Transverse colon (tissue), 4 donors: ENCODE results near the gene SDHB. TPM values are rescaled to one million over a fixed set of nuclear protein-coding genes. Genes with fewer than 3 reads are reported as not detected.
A peak's percentile ranks its signal among the peaks of the same experiment; 100 is the strongest.

Experiments used
- DNase-seq: peaks from one replicate; pipeline ENCODE4 v3.0.0-alpha.2; 2019
- H3K27ac ChIP-seq, 4 donors: fragments of 200-600 bp; sonication (generic); 2 replicates each; pipeline ENCODE4 v1.5.1; 2016 to 2018; ENCODE audit warnings: inconsistent platforms in 4 of 4
- H3K27me3 ChIP-seq: fragments of 200-600 bp; sonication (generic); 2 replicates; pipeline ENCODE4 v1.5.1; 2017; ENCODE audit warnings: inconsistent platforms
- H3K36me3 ChIP-seq, 4 donors: fragments of 200-600 bp; sonication (generic); 2 replicates each; pipeline ENCODE4 v1.5.1; 2017 to 2019; ENCODE audit warnings: inconsistent platforms in 4 of 4
- H3K4me1 ChIP-seq, 4 donors: fragments of 200-600 bp; sonication (generic); 2 replicates each; pipeline ENCODE4 v1.5.1; 2017 to 2020; ENCODE audit warnings: inconsistent platforms in 4 of 4
- H3K4me3 ChIP-seq, 4 donors: fragments of 200-600 bp; sonication (generic); 1 replicate in 1 of 4; 2 replicates in 3 of 4; pipeline versions ENCODE4 v1.5.1 to v1.6.1; 2017 to 2019; ENCODE audit warnings: inconsistent platforms in 4 of 4
- H3K9me3 ChIP-seq, 2 donors: fragments of 200-600 bp; sonication (generic); 2 replicates each; pipeline ENCODE4 v1.5.1; 2017 to 2019; ENCODE audit warnings: inconsistent platforms in 2 of 2
- EP300 ChIP-seq: sonication (generic); formaldehyde crosslinking; IDR thresholded peaks from one replicate; pipeline ENCODE4 v1.6.1; 2017; ENCODE audit warnings: antibody characterized with exemption, low read depth
- POLR2A ChIP-seq: fragments of 450-650 bp; IDR thresholded peaks from one replicate; pipeline ENCODE4 v1.6.1; 2016; ENCODE audit warnings: antibody characterized with exemption, mild to moderate bottlenecking, moderate library complexity
- POLR2AphosphoS5 ChIP-seq, 3 donors: sonication (generic); formaldehyde crosslinking; IDR thresholded peaks; one replicate each; pipeline ENCODE4 v1.6.1; 2016; ENCODE audit warnings: antibody characterized with exemption in 3 of 3
- WGBS, 2 donors: methylation state at CpG; one replicate each; pipeline ENCODE4 v1.1.5; 2018; ENCODE audit warnings: low coverage in 1 of 2; 5-methylcytosine and 5-hydroxymethylcytosine counted together
- in situ Hi-C, 4 donors: fragments of 200-750 bp; cut with MboI; loops; one replicate each; pipeline versions ENCODE4 v1.15.0 to v1.15.1; 2017; ENCODE audit warnings: low sequenced_read_pairs in 3 of 4, low pct_ligation_motif_present in 1 of 4, low pct_unique_long_range_greater_than_20kb in 1 of 4
- intact Hi-C: fragments of 100-400 bp; cut with DNase I; formaldehyde crosslinking; loops from one replicate; pipeline ENCODE4 v1.15.1; 2023; ENCODE audit warnings: low total_unique reads
- total RNA-seq, 4 donors: library from RNA; depleted of rRNA; stranded (reverse); fragments of >200 nt; gene quantifications; one replicate each; pipeline ENCODE4 v1.1.0, GENCODE V29; 2016
- TF ChIP-seq, protein P1 (sequence below), 5 experiments: fragments of 200-600 bp in 3 of 5; fragments of 450-650 bp in 2 of 5; sonication (generic) in 3 of 5; IDR thresholded peaks; 1 replicate in 2 of 5; 2 replicates in 3 of 5; pipeline ENCODE4 v1.5.1; 2016 to 2017; ENCODE audit warnings: antibody characterized with exemption in 5 of 5, inconsistent platforms in 3 of 5, mild to moderate bottlenecking in 2 of 5, moderate library complexity in 1 of 5

The SDHB gene
- total RNA-seq, 4 donors from 2014 or later: 98.7 to 266 (median 153) TPM

GRCh38 chr1:17098446-17099317 lies 44.9 kb upstream of the SDHB start:
- Histone ChIP-seq H3K27me3 (no peaks in the 10 kb centered on the region), H3K27ac (peak overlapping the region in 3 of 4 donors; percentile 5 to 41 (median 26)), H3K4me3 (no peak overlapping the region), H3K4me1 (peaks cover 0 to 18% (median 2%) of the 10 kb centered on the region in 4 donors), H3K36me3 (no peaks in the 10 kb centered on the region), H3K9me3 (no peaks in the 10 kb centered on the region)
- no peak for TF ChIP-seq POLR2A
- TF ChIP-seq, protein P1, sequence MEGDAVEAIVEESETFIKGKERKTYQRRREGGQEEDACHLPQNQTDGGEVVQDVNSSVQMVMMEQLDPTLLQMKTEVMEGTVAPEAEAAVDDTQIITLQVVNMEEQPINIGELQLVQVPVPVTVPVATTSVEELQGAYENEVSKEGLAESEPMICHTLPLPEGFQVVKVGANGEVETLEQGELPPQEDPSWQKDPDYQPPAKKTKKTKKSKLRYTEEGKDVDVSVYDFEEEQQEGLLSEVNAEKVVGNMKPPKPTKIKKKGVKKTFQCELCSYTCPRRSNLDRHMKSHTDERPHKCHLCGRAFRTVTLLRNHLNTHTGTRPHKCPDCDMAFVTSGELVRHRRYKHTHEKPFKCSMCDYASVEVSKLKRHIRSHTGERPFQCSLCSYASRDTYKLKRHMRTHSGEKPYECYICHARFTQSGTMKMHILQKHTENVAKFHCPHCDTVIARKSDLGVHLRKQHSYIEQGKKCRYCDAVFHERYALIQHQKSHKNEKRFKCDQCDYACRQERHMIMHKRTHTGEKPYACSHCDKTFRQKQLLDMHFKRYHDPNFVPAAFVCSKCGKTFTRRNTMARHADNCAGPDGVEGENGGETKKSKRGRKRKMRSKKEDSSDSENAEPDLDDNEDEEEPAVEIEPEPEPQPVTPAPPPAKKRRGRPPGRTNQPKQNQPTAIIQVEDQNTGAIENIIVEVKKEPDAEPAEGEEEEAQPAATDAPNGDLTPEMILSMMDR (IDR thresholded peaks at IDR 0.05): no peak
- no peak for TF ChIP-seq EP300
- TF ChIP-seq POLR2AphosphoS5 (IDR thresholded peaks at IDR 0.05): no peak
- WGBS, 2 donors: 57 to 75% methylated on average over 5 to 12 of the region's 13 CpGs
- no peak for DNase-seq
- intact Hi-C loops: no loop called here
- in situ Hi-C loops: no loop called here

DNA sequence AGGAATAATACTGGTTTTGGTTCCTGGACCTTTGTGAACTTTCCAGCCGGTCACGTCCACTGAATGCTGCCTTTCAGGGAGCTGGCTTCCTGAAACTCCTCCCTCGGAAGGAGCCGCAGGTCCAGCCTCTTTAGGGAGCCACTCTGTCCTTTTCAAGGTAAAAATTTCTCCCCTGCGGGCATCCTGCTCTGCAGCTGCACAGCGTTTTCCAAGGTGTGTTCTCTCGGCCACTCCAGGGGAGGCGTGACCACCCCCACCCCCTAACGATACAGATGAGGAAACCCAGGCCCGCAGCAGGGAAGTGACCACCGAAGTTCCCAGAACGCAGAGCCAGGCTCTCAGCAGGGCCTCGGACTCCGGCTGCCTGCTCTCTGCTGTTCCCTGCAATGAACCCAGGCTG lies 44.0 kb upstream of the SDHB start:
- intact Hi-C loops: no loop called here
- Histone ChIP-seq H3K27ac (peak overlapping the region in 3 of 4 donors; percentile 5 to 41 (median 26)), H3K4me1 (peaks cover 0 to 18% (median 2%) of the 10 kb centered on the region in 4 donors), H3K4me3 (no peak overlapping the region), H3K36me3 (no peaks in the 10 kb centered on the region), H3K9me3 (no peaks in the 10 kb centered on the region), H3K27me3 (no peaks in the 10 kb centered on the region)
- in situ Hi-C loops: no loop called here
- TF ChIP-seq, protein P1 (IDR thresholded peaks at IDR 0.05): no peak
- TF ChIP-seq POLR2AphosphoS5 (IDR thresholded peaks at IDR 0.05): no peak
- no peak for DNase-seq
- WGBS, 2 donors: 31% methylated on average over 14 of the region's 14 CpGs; no CpG with 5 or more reads in 1 of the 2 donors

- peaks cover 0 to 2% (median 0%) of the 10 kb centered on the region in 4 donors for H3K36me3 ChIP-seq
- in situ Hi-C loops (no loop called here), intact Hi-C loops (no loop called here)
- no peak overlapping the region for H3K4me3 ChIP-seq
- no peak for DNase-seq
- no peak overlapping the region for H3K27ac ChIP-seq
- H3K4me1 ChIP-seq: peaks cover 0 to 18% (median 2%) of the 10 kb centered on the region in 4 donors
- no peaks in the 10 kb centered on the region for H3K27me3 ChIP-seq
- WGBS, 2 donors: 56% methylated on average over 6 of the region's 8 CpGs; no CpG with 5 or more reads in 1 of the 2 donors
- H3K9me3 ChIP-seq: no peaks in the 10 kb centered on the region
- TF ChIP-seq, protein P1 (IDR thresholded peaks at IDR 0.05): no peak
- TF ChIP-seq POLR2AphosphoS5 (IDR thresholded peaks at IDR 0.05) (no peak), EP300 (no peak), POLR2A (no peak)
Measured at GRCh38 chr1:17097147-17097546, 43.3 kb upstream of the SDHB start.

DNA sequence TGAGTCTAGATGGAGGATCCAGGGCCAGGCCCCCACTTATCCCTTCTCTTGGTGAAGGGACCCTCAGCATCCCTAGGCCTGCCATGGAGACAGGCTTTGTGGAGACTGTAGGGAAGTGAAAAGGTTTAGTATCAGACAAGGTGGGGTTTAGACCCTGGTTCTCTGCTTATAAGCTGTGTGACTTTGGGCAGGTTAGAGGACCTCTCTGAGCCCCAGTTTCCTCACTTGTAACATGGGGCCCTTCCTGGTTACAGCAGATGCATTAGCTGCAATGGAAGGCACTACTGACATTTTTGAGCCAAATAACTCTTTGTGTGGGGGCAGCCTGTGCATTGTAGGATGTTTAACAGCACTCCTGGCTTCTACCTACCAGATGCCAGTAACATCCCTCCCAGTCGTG lies 42.8 kb upstream of the SDHB start:
- Histone ChIP-seq H3K27me3 (no peaks in the 10 kb centered on the region), H3K4me3 (no peak overlapping the region), H3K27ac (no peak overlapping the region), H3K9me3 (no peaks in the 10 kb centered on the region), H3K4me1 (peaks cover 0 to 18% (median 2%) of the 10 kb centered on the region in 4 donors), H3K36me3 (peaks cover 0 to 6% (median 0%) of the 10 kb centered on the region in 4 donors)
- in situ Hi-C loops (no loop called here), intact Hi-C loops (no loop called here)
- TF ChIP-seq EP300 (no peak), POLR2A (no peak), POLR2AphosphoS5 (IDR thresholded peaks at IDR 0.05) (no peak)
- TF ChIP-seq, protein P1 (IDR thresholded peaks at IDR 0.05): no peak
- DNase-seq: no peak
- 0% methylated on average over 1 of the region's 1 CpG; no CpG with 5 or more reads in 1 of the 2 donors for WGBS, 2 donors
